ENCODE measurements around the gene ALDH1A2.

DNA sequence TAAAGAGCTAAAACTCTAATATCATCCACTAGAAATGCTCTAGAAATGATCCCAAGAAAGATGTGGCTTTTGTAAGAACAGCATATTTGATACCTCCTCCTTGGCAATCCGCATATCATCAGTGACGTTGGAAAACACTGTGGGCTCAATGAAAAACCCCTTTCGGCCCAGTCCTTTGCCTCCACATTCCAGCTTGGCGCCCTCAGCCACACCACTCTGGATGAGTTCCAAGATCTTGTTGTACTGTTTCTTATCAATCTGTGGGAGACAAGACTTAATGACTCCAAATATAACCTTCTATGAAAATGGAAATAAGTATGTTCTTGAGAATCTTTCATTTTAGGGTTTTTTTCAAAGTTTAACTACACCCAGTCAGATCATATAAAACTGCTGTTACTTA, 103.6 kb downstream of the ALDH1A2 start:
- no peak for TF ChIP-seq ZNF639 (tag by site-specific recombination; IDR thresholded peaks at IDR 0.05)
- TF ChIP-seq ZNF423 (tag by site-specific recombination; IDR thresholded peaks at IDR 0.05): no peak
- TF ChIP-seq CTCF (tag by site-specific recombination; IDR thresholded peaks at IDR 0.05): no peak
- no peak for TF ChIP-seq GLI4 (tag by site-specific recombination; IDR thresholded peaks at IDR 0.05)
